ENCODE measurements around the gene ACTN1.

DNA sequence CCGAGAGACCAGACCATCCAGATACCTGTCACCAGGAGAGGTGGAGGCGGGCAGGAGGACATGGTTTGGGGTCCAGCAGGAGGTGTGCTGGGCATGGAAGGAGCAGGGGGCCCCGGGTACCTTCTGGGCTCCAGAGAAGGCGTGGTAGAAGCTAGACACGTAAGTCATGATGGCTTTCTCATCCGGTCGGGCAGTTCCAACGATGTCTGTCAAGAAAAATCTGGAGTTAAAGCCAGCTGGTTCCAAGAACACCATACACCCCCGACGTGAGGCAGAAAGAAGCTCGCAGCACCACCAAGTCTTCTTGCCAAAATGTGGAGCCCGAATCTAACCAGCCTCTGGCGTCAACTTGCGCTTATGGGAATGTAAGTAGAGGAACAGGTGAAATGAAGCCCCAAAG, 76.7 kb downstream of the ACTN1 start:
- TF ChIP-seq SCRT1 (tag by site-specific recombination; IDR thresholded peaks at IDR 0.05; ENCODE audit: borderline replicate concordance) (no peak), CTCF (tag by site-specific recombination; IDR thresholded peaks at IDR 0.05) (no peak), ZNF112 (tag by site-specific recombination; IDR thresholded peaks at IDR 0.05) (no peak), ZBTB21 (tag by site-specific recombination; IDR thresholded peaks at IDR 0.05) (no peak), ZBTB7A (tag by site-specific recombination; IDR thresholded peaks at IDR 0.05; ENCODE audit: low read depth) (no peak)
- TF ChIP-seq, protein P1, sequence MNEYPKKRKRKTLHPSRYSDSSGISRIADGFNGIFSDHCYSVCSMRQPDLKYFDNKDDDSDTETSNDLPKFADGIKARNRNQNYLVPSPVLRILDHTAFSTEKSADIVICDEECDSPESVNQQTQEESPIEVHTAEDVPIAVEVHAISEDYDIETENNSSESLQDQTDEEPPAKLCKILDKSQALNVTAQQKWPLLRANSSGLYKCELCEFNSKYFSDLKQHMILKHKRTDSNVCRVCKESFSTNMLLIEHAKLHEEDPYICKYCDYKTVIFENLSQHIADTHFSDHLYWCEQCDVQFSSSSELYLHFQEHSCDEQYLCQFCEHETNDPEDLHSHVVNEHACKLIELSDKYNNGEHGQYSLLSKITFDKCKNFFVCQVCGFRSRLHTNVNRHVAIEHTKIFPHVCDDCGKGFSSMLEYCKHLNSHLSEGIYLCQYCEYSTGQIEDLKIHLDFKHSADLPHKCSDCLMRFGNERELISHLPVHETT (tag by site-specific recombination; IDR thresholded peaks at IDR 0.05): no peak
- TF ChIP-seq, protein P2, sequence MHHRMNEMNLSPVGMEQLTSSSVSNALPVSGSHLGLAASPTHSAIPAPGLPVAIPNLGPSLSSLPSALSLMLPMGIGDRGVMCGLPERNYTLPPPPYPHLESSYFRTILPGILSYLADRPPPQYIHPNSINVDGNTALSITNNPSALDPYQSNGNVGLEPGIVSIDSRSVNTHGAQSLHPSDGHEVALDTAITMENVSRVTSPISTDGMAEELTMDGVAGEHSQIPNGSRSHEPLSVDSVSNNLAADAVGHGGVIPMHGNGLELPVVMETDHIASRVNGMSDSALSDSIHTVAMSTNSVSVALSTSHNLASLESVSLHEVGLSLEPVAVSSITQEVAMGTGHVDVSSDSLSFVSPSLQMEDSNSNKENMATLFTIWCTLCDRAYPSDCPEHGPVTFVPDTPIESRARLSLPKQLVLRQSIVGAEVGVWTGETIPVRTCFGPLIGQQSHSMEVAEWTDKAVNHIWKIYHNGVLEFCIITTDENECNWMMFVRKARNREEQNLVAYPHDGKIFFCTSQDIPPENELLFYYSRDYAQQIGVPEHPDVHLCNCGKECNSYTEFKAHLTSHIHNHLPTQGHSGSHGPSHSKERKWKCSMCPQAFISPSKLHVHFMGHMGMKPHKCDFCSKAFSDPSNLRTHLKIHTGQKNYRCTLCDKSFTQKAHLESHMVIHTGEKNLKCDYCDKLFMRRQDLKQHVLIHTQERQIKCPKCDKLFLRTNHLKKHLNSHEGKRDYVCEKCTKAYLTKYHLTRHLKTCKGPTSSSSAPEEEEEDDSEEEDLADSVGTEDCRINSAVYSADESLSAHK (tag by site-specific recombination; IDR thresholded peaks at IDR 0.05): no peak
